Measurements from ENCODE around the gene SMG6.

DNA sequence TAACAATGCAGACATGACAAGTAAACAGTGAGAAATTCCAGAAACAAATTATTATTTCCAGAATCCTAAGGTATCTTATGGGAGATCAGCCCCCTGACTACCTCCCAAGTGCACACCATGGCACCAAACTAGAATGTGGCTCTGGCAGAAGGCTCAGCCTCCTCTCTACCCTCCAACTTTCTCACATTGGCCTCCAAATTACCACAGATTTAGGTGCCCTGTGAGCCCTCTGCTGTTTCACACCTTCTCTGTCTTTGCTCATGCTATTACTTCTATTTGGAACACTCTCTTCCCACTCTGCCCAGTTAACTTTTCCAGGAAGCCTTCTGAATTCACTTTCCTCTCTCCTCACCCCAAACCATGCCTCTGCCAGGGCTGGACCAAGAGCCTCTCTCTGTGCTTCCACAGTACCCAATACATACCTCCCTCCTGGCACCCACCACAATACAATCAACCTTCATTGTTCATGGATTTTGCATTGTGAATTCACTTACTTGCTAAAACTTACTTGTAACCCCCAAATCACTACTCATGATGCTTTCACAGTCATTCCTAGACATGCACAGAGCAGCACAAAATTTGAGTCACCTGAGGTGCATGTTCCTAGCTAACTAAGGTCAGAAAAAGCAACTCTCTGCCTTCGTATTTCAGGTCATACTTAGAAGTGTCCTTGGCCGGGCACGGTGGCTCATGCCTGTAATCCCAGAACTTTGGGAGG is 31.4 kb downstream of the SMG6 start:
- TF ChIP-seq EZH2phosphoT487 (IDR thresholded peaks at IDR 0.05; ENCODE audit: insufficient read depth, low read depth) (no peak), EZH2 (IDR thresholded peaks at IDR 0.05; ENCODE audit: insufficient read depth, poor library complexity, severe bottlenecking) (no peak)
